ENCODE measurements around the gene BRD9. TPM values are rescaled to one million over a fixed set of nuclear protein-coding genes. Genes with fewer than 3 reads are reported as not detected.

BRD9 gene
- total and polyA plus RNA-seq, 2 experiments from 2014 or later, result 17.8 to 20.3 TPM

GRCh38 chr5:861442-862366 lies 30.9 kb downstream of the BRD9 start:
- no peak overlapping the region for H3K4me3 ChIP-seq
- H3K27ac ChIP-seq, result no peak overlapping the region
- 90% methylated on average over 22 of the region's 22 CpGs for WGBS (ENCODE audit: low lambda C conversion rate, missing lambda C conversion rate)
- DNase-seq (ENCODE audit: low spot score), result no peak
- H3K9me2 ChIP-seq (replicated peaks; ENCODE audit: insufficient read depth), result no peaks in the 10 kb centered on the region
- H3K27me3 ChIP-seq, result no peaks in the 10 kb centered on the region
- no peaks in the 10 kb centered on the region for H4K20me1 ChIP-seq (ENCODE audit: insufficient read depth, poor library complexity, severe bottlenecking)
- H3K4me1 ChIP-seq (ENCODE audit: insufficient read depth), result no peaks in the 10 kb centered on the region
- no peaks in the 10 kb centered on the region for H3K9me3 ChIP-seq (ENCODE audit: low read depth)
- H3K36me3 ChIP-seq (replicated peaks; ENCODE audit: insufficient read depth, low read depth), result no peaks in the 10 kb centered on the region
- H2AFZ ChIP-seq, result no peak overlapping the region
- H3K4me2 ChIP-seq, result no peak overlapping the region
- no peak for TF ChIP-seq EZH2 (IDR thresholded peaks at IDR 0.05; ENCODE audit: borderline replicate concordance)
- TF ChIP-seq, protein P1, sequence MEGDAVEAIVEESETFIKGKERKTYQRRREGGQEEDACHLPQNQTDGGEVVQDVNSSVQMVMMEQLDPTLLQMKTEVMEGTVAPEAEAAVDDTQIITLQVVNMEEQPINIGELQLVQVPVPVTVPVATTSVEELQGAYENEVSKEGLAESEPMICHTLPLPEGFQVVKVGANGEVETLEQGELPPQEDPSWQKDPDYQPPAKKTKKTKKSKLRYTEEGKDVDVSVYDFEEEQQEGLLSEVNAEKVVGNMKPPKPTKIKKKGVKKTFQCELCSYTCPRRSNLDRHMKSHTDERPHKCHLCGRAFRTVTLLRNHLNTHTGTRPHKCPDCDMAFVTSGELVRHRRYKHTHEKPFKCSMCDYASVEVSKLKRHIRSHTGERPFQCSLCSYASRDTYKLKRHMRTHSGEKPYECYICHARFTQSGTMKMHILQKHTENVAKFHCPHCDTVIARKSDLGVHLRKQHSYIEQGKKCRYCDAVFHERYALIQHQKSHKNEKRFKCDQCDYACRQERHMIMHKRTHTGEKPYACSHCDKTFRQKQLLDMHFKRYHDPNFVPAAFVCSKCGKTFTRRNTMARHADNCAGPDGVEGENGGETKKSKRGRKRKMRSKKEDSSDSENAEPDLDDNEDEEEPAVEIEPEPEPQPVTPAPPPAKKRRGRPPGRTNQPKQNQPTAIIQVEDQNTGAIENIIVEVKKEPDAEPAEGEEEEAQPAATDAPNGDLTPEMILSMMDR (IDR thresholded peaks at IDR 0.05; ENCODE audit: poor library complexity), result no peak
- TF ChIP-seq EZH2phosphoT487 (IDR thresholded peaks at IDR 0.05; ENCODE audit: low read depth, severe bottlenecking, unreplicated experiment), result no peak
- H3K79me2 ChIP-seq, result no peaks in the 10 kb centered on the region

- Histone ChIP-seq H3K4me2 (no peak overlapping the region), H3K9me2 (replicated peaks; ENCODE audit: insufficient read depth) (no peaks in the 10 kb centered on the region), H3K79me2 (no peaks in the 10 kb centered on the region), H3K9me3 (ENCODE audit: low read depth) (no peaks in the 10 kb centered on the region), H3K4me1 (ENCODE audit: insufficient read depth) (no peaks in the 10 kb centered on the region), H3K36me3 (replicated peaks; ENCODE audit: insufficient read depth, low read depth) (no peaks in the 10 kb centered on the region), H2AFZ (no peak overlapping the region), H3K4me3 (no peak overlapping the region), H4K20me1 (ENCODE audit: insufficient read depth, poor library complexity, severe bottlenecking) (no peaks in the 10 kb centered on the region), H3K27me3 (no peaks in the 10 kb centered on the region), H3K27ac (no peak overlapping the region)
- WGBS (ENCODE audit: low lambda C conversion rate, missing lambda C conversion rate), result 97% methylated on average over 15 of the region's 15 CpGs
- no peak for DNase-seq (ENCODE audit: low spot score)
- TF ChIP-seq EZH2phosphoT487 (IDR thresholded peaks at IDR 0.05; ENCODE audit: low read depth, severe bottlenecking, unreplicated experiment) (no peak), EZH2 (IDR thresholded peaks at IDR 0.05; ENCODE audit: borderline replicate concordance) (no peak)
- TF ChIP-seq, protein P1 (IDR thresholded peaks at IDR 0.05; ENCODE audit: poor library complexity), result no peak
Measured at GRCh38 chr5:860506-861150, 32.0 kb downstream of the BRD9 start.

- no peaks in the 10 kb centered on the region for H3K9me3 ChIP-seq (ENCODE audit: low read depth)
- no peak for DNase-seq (ENCODE audit: low spot score)
- H3K79me2 ChIP-seq, result no peaks in the 10 kb centered on the region
- TF ChIP-seq, protein P1 (IDR thresholded peaks at IDR 0.05; ENCODE audit: poor library complexity), result no peak
- TF ChIP-seq EZH2 (IDR thresholded peaks at IDR 0.05; ENCODE audit: borderline replicate concordance) (no peak), EZH2phosphoT487 (IDR thresholded peaks at IDR 0.05; ENCODE audit: low read depth, severe bottlenecking, unreplicated experiment) (no peak)
- H4K20me1 ChIP-seq (ENCODE audit: insufficient read depth, poor library complexity, severe bottlenecking), result no peaks in the 10 kb centered on the region
- H3K4me2 ChIP-seq, result no peak overlapping the region
- no peaks in the 10 kb centered on the region for H3K9me2 ChIP-seq (replicated peaks; ENCODE audit: insufficient read depth)
- H3K4me1 ChIP-seq (ENCODE audit: insufficient read depth), result no peaks in the 10 kb centered on the region
- no peaks in the 10 kb centered on the region for H3K36me3 ChIP-seq (replicated peaks; ENCODE audit: insufficient read depth, low read depth)
- no peak overlapping the region for H2AFZ ChIP-seq
- WGBS (ENCODE audit: low lambda C conversion rate, missing lambda C conversion rate), result 93% methylated on average over 15 of the region's 16 CpGs
- no peak overlapping the region for H3K4me3 ChIP-seq
- H3K27me3 ChIP-seq, result no peaks in the 10 kb centered on the region
- H3K27ac ChIP-seq, result no peak overlapping the region
Measured at GRCh38 chr5:859798-860296, 32.8 kb downstream of the BRD9 start.
